GM21381 (cell line): ENCODE results near the gene LYRM1.
"Not testable (repeated sequence)": the region's sequence is repeated elsewhere in the genome, so short reads cannot be mapped to it uniquely, and the experiment has no call there.

ENCODE experiments used
- ATAC-seq: cut with Tn5 transposase; IDR thresholded peaks from one replicate; pipeline ENCODE4 v1.9.1; 2021; ENCODE audit warnings: mild to moderate bottlenecking, moderate library complexity; ENCODE audit not compliant: unreplicated experiment

Gene LYRM1, protein sequence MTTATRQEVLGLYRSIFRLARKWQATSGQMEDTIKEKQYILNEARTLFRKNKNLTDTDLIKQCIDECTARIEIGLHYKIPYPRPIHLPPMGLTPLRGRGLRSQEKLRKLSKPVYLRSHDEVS

DNA sequence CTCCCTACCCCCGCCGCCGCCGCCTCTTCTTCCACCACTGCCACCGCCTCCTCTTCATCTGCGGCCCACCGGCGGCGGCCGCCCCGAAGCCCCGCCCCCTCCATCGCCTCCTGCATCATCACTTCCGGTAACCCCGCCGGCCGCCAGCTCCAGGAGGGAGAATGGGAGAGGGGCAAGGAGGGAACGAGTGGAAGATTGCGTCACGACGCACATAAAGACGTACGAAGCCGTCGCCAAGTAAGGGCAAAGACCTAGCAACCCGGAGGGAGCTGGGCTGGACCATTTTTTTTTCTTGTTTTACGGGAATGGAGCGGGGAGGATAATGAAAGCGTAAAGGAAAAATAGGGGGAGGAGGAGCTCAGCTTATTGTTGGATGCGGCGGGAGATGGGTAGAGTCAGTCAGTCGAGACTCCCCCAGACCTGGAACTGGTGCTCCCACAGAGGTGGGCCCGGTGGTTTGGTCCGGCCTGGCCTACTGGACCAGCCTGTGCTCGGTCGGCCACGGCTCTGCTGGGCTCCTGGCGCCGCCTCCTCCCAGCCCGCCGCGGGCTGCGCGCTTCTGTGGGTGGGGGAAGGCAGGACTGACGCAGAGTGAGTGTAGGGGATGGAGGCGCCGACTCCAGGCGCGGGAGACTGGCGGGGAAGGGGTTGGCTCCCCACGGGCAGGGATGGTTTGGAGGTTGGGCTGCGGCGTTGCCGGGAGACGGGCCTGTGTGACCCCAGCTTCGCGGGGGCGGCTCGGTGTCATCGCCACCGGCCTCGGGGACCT lies at the start of gene LYRM1, which contains the start of gene DCUN1D3:
TSS of gene LYRM1 (plus strand) at position 473 of the 769 bp plus-strand sequence. CDS start 14,785 bp downstream, outside the sequence.
TSS of gene DCUN1D3 (minus strand) at position 60 of the 769 bp plus-strand sequence. CDS start 37,820 bp downstream, outside the sequence.
- ATAC-seq = peak; percentile 62

DNA sequence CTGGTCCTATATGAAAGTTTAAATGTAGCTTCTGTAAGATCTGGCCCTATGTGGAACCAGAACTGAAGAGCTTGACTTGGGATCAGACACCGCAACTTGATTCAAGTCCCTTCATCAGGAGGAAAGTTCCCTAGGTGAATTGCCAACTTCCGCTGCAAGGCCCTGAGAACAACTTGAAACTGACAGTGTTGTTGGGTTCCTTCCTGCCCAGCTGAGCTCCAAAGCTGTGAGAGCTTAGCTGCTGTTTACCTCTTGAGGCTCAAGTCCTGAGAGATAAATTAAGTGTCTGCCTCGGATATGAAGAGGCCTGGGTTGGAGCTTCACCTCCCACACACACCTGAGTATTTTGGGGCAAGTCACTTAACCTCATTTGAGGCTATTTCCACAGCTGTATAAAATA lies 49.6 kb upstream of the LYRM1 start:
- ATAC-seq = no peak

DNA sequence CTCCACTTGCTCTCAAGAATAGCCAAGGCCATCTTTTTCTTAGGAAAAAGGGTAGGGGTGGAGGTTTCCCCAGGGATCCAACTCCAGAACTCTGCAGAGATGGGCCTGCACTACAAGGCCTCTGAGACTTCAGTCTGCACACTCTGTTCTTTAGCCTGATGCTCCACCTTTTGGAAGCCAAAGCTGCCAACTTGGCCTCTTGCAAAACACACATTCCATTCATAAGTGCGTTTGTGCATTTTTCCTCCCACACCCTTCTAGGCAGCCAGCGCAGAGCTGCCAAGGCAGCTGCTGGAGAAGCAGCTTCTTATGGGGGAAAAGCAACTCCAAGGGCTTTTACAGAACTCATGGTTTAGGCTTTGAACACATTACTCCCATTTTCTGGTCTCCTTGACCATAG lies 49.0 kb upstream of the LYRM1 start:
- ATAC-seq = no peak

DNA sequence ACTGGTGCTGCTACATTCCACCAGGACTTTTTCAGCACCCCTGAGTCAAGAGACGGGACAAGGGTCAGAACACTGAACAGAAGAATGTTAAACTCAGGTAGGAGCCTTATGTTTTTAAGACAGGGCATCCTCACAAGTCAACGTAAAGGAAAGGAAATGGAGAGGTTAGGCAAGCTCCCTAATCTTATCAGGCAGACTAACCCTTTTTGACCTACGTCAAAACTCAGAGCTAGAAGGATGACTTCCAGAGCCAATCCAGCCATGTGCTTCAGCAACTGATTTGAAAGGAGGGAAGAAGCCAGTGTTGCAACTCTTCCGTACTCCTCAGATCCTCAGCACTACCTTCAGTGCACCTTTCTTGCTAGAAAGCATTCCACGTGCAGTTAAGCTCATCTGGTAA lies 47.4 kb upstream of the LYRM1 start:
- ATAC-seq = no peak

DNA sequence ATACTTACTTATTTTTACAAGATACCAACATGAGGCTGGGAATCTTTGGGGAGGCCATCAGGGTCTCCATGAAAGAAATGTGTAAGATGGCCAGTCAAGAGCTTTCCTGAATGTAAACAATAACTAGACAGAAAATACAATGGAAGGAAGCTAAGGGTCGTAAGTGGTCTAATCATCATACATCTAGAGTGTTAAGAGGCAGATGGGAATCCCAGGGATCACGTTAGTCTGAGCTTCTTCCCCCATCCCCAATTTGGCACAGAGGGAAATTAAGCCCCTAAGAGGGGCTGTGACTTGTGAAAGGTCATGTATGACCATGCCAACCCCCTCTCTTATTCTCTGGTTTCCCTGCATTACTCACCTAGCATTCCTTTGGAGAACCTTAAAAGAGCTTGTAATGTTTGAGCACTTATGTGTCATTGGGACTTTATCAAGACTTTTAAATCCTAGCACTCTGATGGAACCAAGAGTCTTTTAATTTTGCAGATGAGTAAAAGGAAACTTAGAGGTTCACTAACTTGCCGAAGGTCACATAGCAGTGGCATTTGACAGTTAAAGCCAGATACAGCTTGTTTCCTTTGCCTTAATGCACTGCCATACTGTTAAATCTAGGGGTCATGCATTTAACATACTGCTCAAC lies 46.5 kb upstream of the LYRM1 start:
- ATAC-seq = no peak

DNA sequence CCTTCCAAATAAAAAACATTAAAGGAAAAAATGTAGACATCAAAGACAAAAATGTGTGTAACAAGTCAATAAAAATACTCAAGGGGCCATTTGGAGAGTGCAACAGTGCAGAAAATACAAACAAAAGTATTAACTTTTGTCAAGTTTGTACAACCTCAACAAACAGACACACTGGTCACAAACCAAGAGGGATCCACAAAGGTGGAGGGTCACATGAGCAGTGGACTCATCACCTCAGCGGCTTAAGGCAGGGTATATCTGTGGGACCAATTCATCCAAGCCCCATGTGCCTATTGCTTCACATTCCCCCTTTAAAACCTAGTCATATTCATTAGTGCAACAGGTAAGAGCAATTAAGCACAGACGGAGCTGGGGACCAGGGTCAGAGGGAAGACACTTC lies 45.6 kb upstream of the LYRM1 start:
- ATAC-seq = no peak

DNA sequence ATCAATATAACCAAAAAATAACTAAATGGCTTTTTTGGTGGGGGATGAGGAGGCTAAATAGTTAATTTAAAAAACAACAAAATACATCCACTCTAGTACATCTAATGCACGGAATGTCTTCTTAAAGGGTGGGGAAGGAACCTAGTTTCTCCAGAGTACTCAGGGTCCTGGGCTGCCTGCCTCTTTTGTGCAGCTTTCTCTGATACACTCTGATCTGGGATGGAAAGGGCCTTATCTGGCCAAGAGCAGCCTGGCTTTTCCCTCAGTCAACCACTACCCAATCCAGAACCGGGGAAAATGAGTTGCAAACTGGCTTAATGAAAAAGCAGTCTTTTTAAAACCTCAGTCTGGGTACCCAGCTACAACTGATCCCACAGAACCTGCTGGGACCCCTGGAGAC lies 43.3 kb upstream of the LYRM1 start:
- ATAC-seq = no peak

DNA sequence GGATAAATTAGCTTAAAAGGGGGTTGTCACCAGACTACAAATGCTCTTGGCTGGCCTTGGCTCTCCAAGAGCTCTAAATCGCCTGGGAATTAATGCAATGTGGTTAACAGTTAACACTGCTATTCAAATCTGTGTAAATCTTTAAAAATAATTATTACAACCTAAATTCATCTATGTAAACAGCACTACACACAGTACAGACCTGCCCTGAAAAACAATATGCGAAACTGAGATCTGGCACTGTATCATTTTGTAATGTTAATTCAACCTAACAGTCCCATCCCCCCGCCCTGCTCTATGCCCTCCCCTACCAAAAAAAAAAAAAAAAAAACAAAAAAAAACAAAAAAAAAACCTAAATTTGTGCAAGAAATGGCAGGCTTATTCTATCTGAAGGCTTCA lies 41.3 kb upstream of the LYRM1 start:
- no peak for ATAC-seq

DNA sequence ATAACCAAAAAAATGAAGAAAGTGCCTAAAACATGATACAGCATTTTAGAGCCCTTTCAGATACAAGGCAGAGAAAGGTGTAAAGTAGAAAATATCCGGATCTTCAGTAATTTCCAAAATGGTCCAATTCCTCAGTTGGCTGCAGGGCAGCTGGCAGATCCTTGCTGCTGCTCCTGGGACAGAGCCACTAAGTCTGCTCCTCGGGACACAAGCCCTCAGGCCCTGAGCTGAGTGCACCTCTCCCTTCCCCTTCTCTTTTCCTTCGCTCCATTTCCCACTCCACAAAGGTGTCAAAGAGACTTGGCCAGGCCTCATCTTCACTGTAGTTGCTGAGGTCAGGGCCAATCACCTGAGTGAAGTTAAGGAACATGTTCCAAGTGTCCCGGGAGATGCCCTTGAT lies 40.9 kb upstream of the LYRM1 start:
- ATAC-seq = no peak

DNA sequence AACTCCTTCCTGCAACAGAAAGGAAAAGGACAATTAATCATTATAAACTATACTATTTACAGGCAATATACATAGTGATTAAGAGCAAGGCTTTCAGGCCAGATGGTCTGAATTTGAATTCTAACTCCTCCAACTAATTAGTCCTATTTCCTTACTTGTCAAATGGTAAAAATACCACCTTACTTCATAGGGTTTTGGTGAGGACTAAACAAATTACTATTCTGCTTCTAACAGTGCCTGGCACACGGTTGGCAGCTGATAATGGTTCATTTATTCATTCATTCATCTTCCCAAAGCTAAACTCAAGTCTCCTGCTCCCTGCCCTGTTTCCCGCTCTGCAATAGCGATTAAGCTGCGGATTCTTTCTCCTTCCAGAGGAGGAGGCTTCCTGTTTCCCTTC lies 40.2 kb upstream of the LYRM1 start:
- ATAC-seq = no peak

DNA sequence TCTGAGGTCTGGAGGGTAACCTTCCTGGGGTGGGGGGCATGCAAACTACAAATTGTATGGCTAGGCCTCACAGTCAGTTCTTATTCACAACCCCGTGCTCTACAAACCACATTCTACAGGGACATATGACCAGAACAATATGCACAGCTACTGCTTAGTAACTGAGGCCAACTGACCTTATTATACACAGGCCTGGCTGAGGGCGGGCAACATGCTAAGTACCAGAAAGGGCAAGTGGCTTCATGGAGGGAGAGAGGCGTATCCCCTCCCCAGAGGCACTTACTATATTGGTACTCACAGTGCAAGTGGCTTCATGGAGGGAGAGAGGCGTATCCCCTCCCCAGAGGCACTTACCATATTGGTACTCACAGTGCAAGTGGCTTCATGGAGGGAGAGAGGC lies 39.6 kb upstream of the LYRM1 start:
- not testable (repeated sequence) for ATAC-seq

DNA sequence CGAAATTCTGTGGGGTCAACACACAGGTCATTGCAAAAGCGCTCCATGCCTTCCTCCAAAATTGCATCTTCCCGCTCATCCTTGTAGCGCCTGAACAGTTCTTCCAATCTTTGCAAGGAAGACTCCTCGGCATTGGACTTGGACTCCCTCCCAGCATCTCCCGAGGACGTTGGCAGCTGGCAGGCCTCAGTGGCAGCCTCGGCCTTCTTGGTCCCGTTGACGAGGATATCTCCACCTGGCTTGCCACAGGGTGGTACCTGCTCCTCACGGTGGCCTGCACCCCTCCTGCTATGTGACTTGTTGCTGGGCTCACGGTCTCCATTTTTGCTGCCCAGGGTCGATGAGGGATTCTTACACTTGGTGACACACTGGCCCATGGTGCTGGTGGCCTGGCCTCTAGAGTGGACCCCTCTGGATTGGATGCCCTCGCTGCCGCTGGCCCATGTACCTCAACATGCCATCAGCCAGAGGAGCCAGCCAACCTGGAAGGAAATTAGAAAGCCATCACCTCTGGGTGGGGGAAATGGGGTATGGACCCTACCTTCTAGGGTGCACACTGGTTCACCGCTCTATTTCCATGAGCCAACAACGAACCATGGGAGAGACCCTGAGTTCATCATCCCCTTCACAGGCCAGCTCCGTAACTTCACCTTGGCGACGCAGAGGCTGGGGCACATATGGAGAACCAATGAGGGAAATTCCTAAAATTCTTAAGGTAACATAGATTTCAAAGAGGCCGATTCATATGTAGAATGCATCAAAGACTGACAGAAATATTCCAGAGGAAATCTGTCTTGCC lies 38.2 kb upstream of the LYRM1 start:
- ATAC-seq = no peak

DNA sequence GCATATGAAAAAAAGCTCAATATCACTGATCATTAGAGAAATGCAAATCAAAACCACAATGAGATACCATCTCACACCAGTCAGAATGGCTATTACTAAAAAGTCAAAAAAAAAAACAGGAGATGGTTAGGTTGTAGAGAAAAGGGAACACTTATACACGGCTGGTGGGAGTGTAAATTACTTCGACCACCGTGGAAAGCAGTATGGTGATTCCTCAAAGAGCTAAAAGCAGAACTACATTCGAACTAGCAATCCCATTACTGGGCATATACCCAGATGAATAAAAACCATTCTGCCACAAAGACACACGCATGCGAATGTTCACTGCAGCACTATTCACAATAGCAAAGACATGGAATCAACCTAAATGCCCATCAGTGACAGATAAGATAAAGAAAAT lies 36.2 kb upstream of the LYRM1 start:
- ATAC-seq = not testable (repeated sequence)

DNA sequence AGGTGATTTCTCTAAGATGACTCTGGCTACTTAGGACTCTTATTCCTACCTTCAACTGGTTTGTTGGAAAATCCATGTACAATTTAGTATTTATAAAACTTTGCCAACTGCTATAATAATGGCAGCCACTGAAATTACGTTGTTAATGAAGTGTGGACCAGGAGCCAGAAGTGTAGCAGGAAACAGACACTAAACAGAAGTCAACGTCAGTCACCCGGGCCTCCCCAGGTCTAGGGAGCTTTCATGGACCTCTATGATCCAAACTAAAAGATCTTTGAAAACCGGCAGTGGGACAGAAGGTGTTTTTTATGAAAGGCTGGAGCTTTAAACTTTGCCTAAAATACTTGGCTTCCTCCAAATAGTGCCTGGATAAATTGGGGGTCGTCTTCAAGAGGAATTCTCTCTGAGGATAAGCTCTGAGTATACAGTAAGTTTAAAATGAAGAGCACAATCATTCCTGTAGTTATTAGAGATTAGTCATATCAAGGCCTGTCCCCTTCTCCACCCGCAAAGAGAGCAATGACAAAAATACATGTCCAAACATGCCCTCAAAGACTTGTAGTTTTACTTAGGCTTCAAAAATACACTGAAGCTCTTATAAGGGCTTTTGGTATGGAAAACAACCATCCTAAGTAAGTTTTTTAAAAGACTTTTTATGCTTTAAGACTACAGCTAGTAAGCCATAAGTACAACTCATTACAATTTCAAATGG lies 35.0 kb upstream of the LYRM1 start:
- no peak for ATAC-seq

DNA sequence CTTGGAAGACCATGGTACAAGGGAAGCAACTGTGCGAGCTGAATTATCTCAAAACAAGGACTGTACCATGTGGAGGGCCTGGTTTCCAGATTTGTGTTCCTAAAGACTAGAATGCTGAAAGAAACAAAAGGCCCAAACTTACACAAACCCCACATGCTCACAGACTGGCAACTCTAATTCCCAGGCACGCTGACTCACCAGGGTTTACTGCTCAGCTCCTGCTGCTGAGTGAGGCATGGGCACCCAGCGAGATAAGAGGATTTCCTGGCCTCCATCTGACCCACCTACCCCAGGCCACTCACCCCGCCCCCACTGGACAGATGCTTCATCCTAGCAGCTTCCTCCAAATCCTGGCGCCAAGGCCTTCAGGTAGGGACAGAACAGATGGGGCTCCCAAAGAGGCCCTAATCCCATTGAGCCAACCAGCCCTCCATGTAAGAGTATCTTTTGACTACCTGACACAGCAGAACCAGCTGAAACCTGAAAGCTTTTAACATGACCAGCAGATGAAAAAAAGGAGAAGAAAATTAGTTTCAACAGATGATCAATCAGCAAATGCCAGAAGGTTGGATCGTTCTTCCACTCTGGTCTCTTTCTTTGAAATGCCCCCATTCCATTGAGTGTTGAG lies 34.3 kb upstream of the LYRM1 start:
- ATAC-seq = no peak

DNA sequence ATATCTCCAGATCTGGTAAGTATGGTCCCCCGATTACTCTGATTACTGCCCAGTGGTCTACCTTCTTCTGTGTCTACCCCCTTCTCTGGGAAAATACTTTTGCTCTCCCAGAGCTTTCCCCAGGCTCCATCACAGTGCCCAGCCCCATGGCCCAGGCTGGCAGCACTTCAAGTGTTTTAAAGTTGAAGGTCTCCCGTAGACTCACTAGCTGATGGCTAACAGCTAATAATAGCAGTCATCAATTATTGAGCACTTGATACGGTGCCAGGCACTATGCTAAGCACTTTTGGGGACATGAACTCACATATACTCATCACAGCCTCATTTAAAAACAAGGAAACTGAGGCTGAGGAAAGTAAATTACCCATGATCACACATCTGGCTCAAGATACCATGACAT lies 33.8 kb upstream of the LYRM1 start:
- ATAC-seq = no peak

DNA sequence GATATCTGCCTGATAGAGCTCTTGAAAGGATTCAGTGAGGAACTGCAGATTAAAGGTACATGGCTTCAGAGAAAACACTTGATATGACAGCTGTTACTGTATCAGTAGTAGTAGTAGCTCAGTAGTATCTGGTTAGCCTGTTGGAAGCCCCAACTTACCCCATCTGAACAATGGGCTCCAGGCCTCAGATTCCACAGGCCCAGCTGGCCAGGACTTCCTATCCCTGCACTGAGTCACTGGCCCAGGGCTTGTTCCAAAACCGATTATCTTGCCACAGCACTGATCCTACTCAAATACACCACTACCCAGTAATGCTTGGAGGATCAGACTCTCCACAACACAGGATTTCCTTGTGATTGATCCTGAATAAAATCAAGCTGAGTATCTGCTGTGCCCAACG lies 33.0 kb upstream of the LYRM1 start:
- ATAC-seq = no peak

DNA sequence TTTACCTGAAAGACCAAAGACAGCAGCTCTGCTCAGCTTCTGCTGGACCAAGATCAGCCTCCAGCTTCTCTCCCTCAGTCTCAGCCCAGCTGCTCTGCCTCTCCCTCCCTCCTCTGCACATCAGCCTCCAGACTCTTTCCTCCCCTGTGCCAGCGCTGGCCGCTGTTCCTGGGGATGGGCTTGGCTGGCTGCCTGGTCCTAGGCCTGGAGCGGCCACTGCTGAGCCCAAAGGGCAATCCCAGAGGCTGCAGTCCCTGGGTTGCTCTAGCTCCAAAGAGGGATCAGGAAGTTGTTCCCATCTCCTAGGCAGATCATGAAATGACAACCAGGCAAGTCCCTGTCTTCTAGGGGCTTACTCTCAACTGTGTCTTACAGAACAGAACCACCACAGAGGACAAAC lies 31.7 kb upstream of the LYRM1 start:
- no peak for ATAC-seq

DNA sequence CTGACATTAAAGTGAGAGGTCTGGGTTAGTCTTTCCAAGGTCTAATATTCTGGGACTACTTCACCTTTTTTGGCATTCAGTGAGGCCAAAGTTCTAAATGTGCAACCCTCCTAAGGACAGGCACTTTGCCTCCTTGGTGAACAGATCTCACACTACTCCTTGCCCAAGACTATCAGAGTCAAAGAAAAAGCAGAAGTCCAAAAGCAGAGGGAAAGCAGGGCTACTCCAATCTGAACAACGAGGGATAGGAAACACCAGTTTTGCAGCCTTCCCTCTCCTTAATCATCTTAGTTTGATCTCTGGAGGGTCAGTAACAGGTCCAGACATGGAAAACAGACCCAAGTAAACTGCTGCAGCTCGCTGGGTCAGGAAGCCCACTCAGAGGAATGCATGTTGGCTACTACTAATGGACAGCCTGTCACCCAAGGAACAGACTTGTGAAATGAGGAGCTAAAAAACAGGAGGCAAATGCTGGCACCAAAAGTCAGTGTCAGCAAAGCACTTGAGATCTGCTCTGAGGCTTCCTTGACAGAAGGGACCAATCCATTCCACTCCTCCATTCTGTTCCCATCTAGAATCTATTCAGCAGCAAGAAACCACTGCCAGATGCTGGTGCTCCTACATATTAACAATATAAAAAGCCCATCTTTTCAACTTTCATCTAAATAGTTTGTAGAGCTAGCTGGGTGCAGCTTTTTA lies 30.3 kb upstream of the LYRM1 start:
- ATAC-seq = no peak

DNA sequence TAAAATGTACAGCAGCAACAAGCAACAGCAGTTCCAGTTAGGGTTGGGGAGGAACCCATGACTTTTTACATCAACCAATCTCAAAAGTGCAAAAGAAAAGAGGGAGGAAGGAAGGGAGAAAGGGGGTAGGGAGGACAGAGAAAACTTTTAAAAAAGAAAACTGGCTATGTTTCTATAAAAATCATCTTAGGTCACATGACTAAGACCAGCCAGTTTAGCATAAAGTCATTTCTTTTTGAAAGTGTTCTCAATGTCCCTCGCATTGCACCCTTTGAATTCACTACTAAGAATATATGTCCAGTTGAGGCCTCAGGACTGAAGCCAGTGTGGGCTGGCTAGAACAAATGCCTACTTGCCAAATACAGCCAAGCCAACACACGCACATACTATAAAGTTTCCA lies 29.3 kb upstream of the LYRM1 start:
- no peak for ATAC-seq
